Effector memory CD4-positive, alpha-beta T cell (primary cell): ENCODE results near the gene HIP1R.

ENCODE experiments used
- DNase-seq, 3 donors: peaks; one replicate each; pipeline ENCODE4 v3.0.0-alpha.2; 2020
- H3K27ac ChIP-seq: 2 replicates; pipeline ENCODE4 v1.7.0; 2013; ENCODE audit warnings: mild to moderate bottlenecking, low read length, moderate library complexity; ENCODE audit not compliant: insufficient read depth, poor library complexity, severe bottlenecking
- H3K27me3 ChIP-seq: replicated peaks from 2 replicates; pipeline ENCODE4 v1.7.0; 2013; ENCODE audit warnings: mild to moderate bottlenecking, low read length; ENCODE audit not compliant: insufficient read depth, control insufficient read depth, poor library complexity, severe bottlenecking
- H3K36me3 ChIP-seq: 2 replicates; pipeline ENCODE4 v1.7.0; 2013; ENCODE audit warnings: mild to moderate bottlenecking, low read length, moderate library complexity; ENCODE audit not compliant: control insufficient read depth, insufficient read depth
- H3K4me1 ChIP-seq: 2 replicates; pipeline ENCODE4 v1.7.0; 2013; ENCODE audit warnings: low read length, mild to moderate bottlenecking; ENCODE audit not compliant: control insufficient read depth, insufficient read depth, poor library complexity, severe bottlenecking
- H3K4me3 ChIP-seq: 2 replicates; pipeline ENCODE4 v1.7.0; 2013; ENCODE audit warnings: low read length, low read depth, mild to moderate bottlenecking; ENCODE audit not compliant: insufficient read depth, poor library complexity, severe bottlenecking
- H3K9me3 ChIP-seq: 2 replicates; pipeline ENCODE4 v1.7.0; 2013; ENCODE audit warnings: mild to moderate bottlenecking, low read length, moderate library complexity; ENCODE audit not compliant: control insufficient read depth

The HIP1R gene

GRCh38 chr12:122855071-122855829 is 20.0 kb downstream of the HIP1R start:
- DNase-seq: no peak
- Histone ChIP-seq H3K9me3 (no peaks in the 10 kb centered on the region), H3K27me3 (no peaks in the 10 kb centered on the region), H3K4me1 (no peaks in the 10 kb centered on the region), H3K4me3 (no peak overlapping the region), H3K27ac (no peak overlapping the region), H3K36me3 (peaks cover 22% of the 10 kb centered on the region)

GRCh38 chr12:122855928-122856831 is 20.9 kb downstream of the HIP1R start:
- no peak for DNase-seq
- no peak overlapping the region for H3K4me3 ChIP-seq
- peaks cover 22% of the 10 kb centered on the region for H3K36me3 ChIP-seq

GRCh38 chr12:122856999-122857671 is 21.9 kb downstream of the HIP1R start:
- no peak for DNase-seq
- Histone ChIP-seq H3K4me3 (no peak overlapping the region), H3K36me3 (peaks cover 18% of the 10 kb centered on the region), H3K27ac (no peak overlapping the region), H3K27me3 (no peaks in the 10 kb centered on the region), H3K4me1 (no peaks in the 10 kb centered on the region), H3K9me3 (no peaks in the 10 kb centered on the region)

More at GRCh38 chr12:122855928-122856831, 20.9 kb downstream of the HIP1R start:
- no peak overlapping the region for H3K27ac ChIP-seq
- H3K9me3 ChIP-seq: no peaks in the 10 kb centered on the region
- no peaks in the 10 kb centered on the region for H3K4me1 ChIP-seq
- H3K27me3 ChIP-seq: no peaks in the 10 kb centered on the region

- H3K4me1 ChIP-seq: no peaks in the 10 kb centered on the region
- no peak for DNase-seq
- no peak overlapping the region for H3K4me3 ChIP-seq
- H3K27ac ChIP-seq: no peak overlapping the region
- H3K36me3 ChIP-seq: peaks cover 16% of the 10 kb centered on the region
- no peaks in the 10 kb centered on the region for H3K27me3 ChIP-seq
- H3K9me3 ChIP-seq: no peaks in the 10 kb centered on the region
These were observed 22.9 kb downstream of the HIP1R start for GRCh38 chr12:122858171-122858570.

GRCh38 chr12:122858591-122859302 is 23.5 kb downstream of the HIP1R start:
- Histone ChIP-seq H3K4me3 (no peak overlapping the region), H3K27ac (no peak overlapping the region), H3K9me3 (no peaks in the 10 kb centered on the region), H3K27me3 (no peaks in the 10 kb centered on the region), H3K4me1 (no peaks in the 10 kb centered on the region), H3K36me3 (peaks cover 16% of the 10 kb centered on the region)
- DNase-seq: no peak

GRCh38 chr12:122859303-122860039 is 24.2 kb downstream of the HIP1R start:
- Histone ChIP-seq H3K36me3 (peaks cover 16% of the 10 kb centered on the region), H3K9me3 (no peaks in the 10 kb centered on the region), H3K27me3 (no peaks in the 10 kb centered on the region), H3K27ac (no peak overlapping the region), H3K4me3 (no peak overlapping the region), H3K4me1 (no peaks in the 10 kb centered on the region)
- no peak for DNase-seq

GRCh38 chr12:122860040-122860853 is 25.0 kb downstream of the HIP1R start:
- Histone ChIP-seq H3K27ac (no peak overlapping the region), H3K36me3 (peaks cover 16% of the 10 kb centered on the region), H3K4me3 (no peak overlapping the region), H3K4me1 (no peaks in the 10 kb centered on the region), H3K9me3 (no peaks in the 10 kb centered on the region), H3K27me3 (no peaks in the 10 kb centered on the region)
- peak; percentile 57 to 73 (median 68) for DNase-seq

- Histone ChIP-seq H3K4me3 (no peak overlapping the region), H3K9me3 (no peaks in the 10 kb centered on the region), H3K27ac (no peak overlapping the region), H3K36me3 (peaks cover 15% of the 10 kb centered on the region), H3K27me3 (no peaks in the 10 kb centered on the region), H3K4me1 (no peaks in the 10 kb centered on the region)
- no peak for DNase-seq
These were observed 25.8 kb downstream of the HIP1R start for GRCh38 chr12:122860854-122861586.
